Fibroblast of lung (primary cell): ENCODE data around the gene CFAP74.

ENCODE experiments used
- CTCF ChIP-seq, 2 donors: IDR thresholded peaks in 1 of 2; conservative IDR thresholded peaks in 1 of 2; 1 replicate in 1 of 2; 2 replicates in 1 of 2; pipeline ENCODE4 v1.5.1; 2011 to 2012; ENCODE audit warnings: low read length in 2 of 2, control low read depth in 1 of 2, inconsistent platforms in 1 of 2, low read depth in 1 of 2, mild to moderate bottlenecking in 1 of 2
- EZH2 ChIP-seq: IDR thresholded peaks from 2 replicates; pipeline ENCODE4 v1.5.1; 2012; ENCODE audit warnings: low read length, control low read depth, mild to moderate bottlenecking; ENCODE audit errors: missing control alignments

- TF ChIP-seq CTCF (conservative IDR thresholded peaks at IDR 0.05 in 1 of 2, IDR thresholded peaks at IDR 0.05 in 1 of 2; ENCODE audit: low read depth in 1 of 2, low read length in 2 of 2) (no peak), EZH2 (no peak)
Observed at GRCh38 chr1:1921459-1921862, 82.1 kb downstream of the CFAP74 start.
